HG03103 (cell line): Measurements from ENCODE around the gene OTUB1.

ENCODE experiments used
- ATAC-seq: cut with Tn5 transposase; IDR thresholded peaks from one replicate; pipeline ENCODE4 v1.9.1; 2021; ENCODE audit warnings: low read depth; ENCODE audit not compliant: unreplicated experiment

The OTUB1 gene

DNA sequence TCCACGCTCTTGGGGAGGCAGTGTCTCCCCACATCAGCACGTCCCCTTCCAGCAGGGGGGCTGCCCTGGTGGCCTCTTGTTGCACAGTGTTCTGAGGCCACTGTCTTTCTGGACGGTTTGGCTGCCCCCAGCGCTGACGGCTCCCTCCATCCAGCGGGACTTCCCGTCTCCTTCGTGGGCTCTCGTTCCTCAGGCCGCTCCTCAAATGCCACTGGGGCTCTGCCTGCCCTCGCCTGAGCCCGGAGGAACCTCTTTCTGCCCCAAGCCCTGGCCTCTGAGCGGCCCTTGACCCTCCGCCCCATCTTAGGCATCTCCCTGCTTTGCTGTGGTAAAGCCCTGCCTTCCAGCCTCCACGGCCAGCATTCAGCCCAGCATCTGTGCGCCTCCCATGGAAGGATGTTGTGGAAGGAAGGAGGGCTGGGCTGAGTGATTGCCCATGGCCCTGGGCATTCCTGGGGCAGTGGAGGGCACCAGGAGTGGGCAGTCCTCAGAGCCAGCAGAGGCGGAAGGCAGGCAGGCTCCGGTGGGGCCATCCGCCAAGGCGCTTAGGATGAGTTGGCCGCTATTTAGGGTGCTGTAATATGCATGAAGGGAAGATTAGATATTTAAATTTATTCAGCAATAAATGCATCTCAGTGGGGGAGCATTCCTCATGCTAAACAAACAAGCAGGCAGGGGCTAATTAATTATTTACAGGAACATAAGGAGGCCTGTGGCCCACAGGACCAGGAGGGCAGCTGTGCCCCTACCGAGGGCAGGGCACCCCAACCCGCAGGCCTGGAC lies 17.8 kb downstream of the OTUB1 start:
- no peak for ATAC-seq

DNA sequence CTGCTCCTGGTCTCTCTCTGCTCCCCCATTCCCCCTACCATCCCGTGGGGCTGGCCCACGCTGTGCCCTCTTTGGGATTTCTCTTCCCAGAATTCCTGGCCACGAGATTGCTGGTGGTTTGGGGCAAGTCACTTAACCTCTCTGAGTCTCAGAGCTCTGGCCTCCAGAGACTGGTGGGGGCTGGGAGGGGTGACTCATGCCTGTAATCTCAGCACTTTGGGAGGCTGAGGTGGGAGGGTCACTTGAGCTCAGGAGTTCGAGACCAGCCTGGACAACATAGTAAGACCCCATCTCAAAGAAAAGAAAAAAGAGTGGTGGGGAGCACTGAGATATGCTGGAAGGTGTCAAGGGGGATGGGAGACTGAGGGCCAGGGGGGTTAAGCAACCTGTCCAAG lies 18.3 kb downstream of the OTUB1 start:
- ATAC-seq: no peak

DNA sequence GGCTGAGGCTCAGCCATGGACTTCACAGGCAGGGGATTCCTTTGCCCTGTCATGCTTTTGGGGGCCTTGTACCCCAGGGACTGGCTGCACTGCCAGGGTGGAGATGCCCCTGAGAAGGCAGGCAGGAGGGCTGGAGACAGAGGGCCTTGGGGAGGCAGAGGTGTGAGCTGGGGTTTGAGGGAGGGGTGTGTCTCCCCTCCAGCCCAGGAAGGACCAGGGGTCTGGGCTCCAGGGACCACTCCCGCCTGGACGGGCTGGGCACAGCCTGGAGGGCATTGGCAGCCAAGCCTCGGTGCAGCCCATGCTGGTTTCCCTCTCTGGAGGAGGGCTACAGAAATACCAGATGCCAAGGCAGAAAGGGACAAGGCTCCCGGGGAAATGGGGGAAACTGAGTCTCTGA lies 19.5 kb downstream of the OTUB1 start:
- no peak for ATAC-seq

DNA sequence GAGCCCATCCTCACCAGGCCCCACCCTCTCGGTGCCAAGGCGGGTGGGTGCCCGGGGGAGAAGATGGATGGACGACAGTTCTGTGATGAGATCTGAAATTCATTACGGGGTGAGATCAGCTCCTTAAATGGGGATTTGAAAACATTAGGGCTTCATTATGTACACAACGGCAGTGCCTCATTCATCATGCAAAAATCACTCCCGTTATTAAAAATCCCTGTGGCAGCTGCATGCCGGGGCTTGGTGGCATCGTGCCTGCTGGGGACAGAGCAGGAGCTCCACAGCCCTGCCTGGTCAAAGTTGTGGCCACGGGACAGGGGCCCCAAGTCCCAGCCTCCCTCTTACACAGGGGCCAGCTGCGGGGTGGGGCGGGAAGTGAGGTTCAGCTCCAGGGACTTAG lies 20.2 kb downstream of the OTUB1 start:
- no peak for ATAC-seq

DNA sequence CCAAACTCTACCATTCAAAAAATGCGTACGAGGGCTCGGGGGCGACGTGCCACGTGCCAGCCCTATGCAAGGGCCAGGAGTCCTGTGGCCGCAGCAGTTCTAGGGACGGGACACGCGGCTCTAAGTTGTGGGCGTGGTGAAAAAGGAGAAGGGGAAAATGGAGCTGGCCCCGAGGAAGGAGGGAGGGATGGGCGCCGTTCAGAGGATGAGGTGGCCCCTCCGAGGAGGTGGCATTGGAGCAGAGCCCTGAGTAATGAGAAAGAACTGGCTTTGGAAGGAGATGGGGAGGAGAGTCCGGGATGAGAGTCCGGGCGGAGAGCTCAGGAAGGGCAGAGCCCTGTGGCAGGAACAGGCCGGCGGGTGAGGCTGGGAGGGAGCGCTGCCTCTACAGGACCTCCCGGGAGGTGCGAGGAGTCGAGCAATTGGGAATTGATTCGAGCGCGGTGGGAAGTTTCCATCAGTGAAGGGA lies 21.0 kb downstream of the OTUB1 start:
- no peak for ATAC-seq

DNA sequence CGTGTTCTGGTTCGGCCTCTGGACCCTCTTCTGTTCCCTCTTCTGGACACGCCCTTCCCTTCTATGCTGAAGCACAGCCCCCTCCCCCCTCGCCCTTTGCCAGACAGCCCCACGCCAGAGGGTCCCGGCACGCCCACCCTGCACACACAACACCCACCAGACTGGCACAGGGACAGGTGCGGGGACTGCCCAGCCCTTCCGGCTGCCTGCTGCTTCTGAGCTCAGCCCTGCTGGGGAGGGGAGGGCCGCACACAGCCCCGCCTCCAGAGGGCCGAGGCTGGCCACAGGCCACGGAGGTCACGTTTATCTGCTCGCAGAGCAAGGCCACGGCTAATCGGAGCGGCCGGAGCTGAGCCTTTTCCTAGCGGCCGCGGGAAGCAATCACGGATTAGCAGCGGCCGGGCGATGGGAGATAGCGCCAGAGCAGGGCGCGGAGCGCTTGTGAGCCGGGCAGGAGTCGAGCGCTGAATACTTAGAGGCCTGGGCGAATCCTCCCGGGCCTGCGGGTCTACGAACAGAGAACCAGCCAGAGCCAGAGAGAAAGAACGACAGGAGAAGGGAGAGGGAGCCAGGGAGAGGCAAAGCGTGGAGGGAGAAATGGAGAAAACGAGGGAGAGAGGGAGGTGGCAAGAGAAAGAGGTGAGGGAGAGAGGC lies 21.5 kb downstream of the OTUB1 start:
- ATAC-seq: no peak

DNA sequence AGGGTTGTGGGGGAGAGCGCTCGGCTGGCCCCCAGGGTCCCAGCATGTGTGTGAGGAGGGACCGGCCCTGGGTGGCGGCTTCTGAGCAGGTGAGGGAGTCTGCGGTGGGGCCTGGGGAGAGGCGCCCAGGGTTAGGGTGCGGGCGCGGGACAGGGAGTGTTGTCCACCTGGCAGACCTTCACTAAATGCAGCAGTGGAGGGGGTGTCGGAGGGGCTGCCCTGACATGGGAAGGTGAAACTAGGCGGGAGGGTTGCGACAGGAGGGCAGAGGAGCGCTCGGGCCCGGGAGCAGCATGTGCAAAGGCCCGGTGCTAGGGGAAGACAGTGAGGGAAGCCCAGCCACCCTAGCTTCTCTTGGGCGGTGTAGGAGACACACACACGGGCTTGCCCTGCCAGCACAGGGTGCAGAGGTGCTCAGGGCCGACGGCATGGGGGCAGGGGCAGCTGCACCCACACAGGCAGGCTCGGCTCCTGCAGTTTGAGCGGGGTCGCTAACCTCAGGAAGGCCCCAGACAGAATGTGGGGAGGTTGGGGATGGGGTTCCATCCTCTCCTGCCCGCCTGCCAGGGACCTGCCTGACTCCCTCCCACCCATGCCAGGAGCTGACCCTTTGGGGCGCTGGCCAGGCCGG lies 22.2 kb downstream of the OTUB1 start:
- ATAC-seq: no peak

DNA sequence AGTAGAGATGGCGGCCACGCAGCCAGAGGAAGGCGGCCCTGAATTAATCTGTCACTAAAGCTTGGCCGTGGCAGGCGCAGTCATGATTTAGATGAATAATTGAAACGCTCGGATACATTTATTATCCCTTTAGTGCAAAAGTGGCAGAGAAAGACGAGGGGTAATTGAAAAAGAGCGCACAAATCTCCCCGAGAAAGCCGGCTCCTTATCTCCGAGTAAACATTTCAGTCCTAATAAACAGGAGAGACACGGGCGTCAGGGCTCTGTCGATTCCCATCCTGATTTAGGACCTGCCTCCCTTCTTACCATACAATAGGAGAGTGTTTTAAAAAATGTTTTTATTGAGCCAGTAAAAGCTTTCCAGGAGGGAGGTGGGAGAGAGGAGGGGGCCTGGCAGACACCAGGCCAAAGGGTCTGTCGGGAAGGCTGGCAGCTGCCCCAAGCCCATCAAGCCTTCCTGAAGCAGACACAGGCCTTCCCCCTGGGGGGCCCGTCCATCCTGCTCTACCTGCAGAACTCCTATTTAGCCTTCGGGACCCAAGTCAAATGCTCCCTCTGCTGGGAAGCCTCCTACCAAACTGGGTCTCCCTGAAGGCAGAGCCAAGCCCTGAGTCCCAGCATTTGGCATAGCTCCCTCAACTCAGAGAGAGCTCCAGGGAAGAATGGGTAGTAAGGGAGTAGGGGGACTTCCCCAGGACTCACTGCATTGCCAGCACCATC lies 22.8 kb downstream of the OTUB1 start:
- ATAC-seq: no peak

DNA sequence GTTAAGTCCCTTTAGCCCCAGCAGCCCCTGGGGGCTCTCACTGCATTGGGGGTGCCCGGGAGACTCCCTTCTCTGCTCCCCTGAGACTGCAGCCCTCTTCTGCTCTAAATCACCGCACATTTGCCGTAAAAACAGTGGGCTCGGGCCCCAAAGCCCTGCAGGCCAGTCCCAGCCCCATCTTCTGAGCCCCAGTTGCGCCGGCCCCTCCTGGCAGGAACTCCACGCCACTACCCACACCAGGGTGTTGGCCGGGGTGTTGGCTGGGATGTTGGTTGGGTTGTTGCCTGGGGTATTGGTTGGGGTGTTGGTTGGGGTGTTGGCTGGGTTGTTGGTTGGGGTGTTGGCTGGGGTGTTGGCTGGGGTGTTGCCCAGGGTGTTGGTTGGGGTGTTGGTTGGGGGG lies 23.5 kb downstream of the OTUB1 start:
- no peak for ATAC-seq

DNA sequence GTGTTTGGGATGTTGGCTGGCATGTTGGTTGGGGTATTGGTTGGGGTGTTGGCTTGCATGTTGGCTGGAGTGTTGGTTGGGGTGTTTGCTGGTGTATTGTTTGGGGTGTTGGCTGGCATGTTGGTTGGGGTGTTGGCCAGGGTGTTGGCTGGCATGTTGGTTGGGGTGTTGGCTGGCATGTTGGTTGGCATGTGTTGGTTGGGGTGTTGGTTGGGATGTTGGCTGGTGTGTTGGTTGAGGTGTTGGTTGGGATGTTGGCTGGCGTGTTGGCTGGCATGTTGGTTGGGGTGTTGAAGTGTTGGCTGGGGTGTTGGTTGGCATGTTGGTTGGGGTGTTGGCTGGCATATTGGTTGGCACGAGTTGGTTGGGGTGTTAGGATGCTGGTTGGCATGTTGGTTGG lies 24.5 kb downstream of the OTUB1 start:
- ATAC-seq: no peak

DNA sequence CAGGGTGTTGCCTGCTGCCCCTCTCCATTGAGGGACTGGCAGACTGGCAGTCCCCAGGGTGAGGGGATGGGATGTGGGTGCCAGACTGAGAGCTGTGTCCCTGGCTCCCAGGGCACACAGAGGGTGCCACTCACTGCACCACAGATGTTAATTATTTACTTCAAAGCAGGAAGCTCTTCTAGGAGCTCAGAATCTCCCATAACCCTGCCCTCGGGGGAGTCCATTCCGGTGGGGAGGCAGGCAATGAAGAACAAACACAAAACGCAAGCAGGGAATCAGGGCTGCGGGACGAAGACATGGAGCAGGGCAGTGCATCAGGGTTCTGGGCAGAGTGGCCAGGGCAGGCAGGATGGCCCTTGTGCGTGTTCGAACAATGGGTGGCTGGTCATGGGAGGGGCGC lies 25.1 kb downstream of the OTUB1 start:
- no peak for ATAC-seq

DNA sequence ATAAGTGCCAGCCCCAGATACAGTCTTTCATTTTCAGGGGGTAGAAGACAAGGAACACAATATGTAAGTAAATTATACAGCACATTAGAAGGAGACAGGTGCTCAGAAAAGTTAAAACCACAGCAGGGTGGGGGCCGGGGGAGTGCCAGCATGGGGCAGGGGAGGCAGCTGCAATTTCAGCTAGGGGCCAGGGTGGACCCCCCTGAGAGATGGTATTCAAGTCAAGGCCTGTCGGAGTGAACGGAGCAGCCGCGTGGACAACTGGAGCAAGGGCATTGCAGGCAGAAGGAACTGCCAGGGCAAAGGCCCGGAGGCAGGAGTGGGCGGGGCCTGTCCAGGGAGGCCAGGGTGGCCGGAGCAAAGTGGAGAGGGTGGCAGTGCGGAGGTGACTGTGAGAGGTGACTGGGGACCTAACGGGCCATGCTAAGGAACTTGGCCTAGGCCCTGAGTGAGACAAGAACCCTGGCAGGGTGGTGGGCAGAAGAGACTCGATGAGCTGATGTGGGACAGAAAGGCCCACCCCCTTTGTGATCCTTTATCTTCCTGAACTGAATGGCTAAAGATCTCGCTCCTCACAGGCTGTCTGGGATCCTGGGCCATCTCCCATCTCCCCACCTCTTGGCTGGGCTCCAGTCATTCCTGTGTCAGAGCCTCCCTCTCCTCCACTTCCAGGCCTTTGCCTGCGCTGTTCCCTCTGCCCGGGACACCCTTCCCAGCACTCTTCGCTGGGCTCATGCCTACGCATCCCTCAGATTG lies 27.1 kb downstream of the OTUB1 start:
- no peak for ATAC-seq

DNA sequence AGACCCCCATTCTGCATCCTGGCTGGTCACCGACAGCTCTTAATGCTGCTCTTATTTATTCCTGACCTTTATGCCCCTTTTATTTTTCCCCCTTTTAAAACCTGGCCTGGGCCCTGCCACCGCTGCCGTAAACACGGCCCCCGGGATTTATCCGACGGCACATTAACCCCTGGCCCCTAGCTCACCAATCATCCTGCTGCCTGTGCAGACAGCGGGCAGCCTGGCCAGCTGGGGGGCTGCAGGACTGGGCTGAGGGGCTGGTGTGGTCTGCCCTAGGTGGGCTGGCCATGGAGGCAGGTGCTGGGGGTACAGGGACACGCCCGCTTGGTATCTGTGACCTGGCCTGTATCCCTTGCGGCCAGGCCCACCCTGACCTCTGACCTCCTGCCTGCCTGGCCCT lies 28.1 kb downstream of the OTUB1 start:
- no peak for ATAC-seq

DNA sequence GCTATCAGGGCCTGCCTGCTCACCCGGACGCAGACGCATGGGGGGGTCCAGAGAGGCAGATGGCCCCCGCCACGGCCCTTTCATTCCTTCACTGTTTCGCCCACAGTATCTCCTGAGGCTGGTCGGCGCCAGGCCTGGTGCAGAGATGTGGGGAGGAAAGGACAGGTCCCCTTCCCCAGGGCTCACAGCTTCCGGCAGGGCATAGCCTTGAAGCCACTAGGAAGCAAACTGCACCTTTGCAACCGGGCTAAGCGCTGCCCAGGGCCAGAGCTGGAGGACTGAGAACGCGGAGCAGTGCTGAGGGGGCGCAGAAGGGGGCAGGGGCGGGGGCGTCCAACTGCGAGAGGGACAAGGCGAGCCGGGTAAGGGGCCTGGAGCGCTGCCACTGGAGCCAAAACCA lies 29.3 kb downstream of the OTUB1 start:
- ATAC-seq: no peak

DNA sequence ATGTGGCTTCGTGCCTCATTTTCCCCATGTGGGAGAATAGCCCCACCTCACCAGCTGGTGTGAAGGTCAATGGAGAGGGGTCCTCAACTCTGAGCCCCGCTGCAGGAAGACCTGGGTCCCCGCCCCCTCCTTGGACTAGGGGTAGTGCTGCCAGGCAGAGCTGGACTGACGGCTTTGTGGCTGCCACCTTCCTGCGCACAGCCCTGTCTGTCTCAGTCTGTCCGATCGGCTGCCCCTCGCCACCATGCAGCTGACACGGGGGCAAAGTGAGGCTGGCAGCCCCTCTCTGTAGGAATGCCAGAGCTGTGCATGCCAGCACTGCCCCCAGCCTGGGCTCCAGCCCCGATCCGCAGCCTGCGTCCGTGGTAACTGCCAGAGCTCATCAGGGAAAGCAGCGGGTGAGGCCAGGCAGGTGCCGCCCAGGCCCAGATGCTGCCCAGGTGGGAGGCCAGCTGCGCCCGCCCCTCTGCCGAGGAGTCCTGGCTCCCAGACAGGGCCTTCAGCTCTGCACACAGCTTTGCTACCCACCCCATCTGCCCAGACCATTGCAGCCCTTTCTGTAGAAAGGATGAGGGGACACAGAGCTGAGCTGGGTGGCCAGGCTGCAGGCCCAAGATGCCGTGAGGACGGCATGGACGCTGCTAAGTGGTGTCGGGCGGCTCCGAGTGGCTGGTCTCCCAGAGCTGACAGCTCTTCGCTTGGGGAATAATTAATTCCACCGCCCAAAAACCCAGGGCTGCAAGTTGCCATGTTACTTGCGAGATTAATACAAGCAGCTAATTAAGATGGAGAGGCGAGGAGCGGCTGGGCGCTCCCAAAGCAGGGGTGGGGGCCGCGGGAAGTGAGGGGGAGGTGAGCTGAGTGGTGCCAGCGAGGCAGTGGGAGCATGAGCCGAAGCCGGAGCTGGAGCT lies 30.0 kb downstream of the OTUB1 start:
- no peak for ATAC-seq

DNA sequence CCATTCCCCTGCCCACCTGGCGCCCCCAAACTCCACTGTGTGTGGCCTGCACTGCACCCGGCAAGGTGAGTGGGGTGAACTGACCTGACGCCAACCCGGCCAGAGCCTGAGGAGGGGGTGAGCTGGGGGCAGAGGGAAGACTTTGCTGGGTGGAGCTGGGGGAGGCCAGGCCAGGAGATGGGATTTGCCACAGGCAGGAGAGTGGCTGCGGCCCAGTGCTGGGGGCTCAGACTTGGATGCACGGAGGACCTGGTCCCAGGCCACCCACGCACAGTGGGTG lies 31.6 kb downstream of the OTUB1 start:
- no peak for ATAC-seq

DNA sequence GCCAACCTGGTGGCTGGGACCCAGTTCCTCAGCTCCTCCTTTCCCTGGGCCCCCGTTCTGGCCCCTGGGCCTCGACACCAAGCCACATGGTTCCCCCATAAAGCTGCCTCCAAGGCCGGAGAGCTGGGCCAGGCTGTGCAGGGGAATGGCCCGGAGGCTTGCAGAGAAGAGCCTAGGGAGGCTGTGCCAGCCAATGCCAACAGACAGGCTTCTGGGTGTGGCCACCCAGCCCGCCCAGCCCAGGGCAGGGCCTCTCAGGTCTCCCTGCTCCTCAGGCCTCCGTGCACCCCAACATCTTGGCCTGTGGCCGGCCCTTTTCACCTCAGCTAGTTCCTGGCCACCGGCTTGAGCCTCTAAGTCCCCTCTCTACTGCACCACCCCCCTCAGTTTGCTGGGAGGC lies 32.1 kb downstream of the OTUB1 start:
- no peak for ATAC-seq

DNA sequence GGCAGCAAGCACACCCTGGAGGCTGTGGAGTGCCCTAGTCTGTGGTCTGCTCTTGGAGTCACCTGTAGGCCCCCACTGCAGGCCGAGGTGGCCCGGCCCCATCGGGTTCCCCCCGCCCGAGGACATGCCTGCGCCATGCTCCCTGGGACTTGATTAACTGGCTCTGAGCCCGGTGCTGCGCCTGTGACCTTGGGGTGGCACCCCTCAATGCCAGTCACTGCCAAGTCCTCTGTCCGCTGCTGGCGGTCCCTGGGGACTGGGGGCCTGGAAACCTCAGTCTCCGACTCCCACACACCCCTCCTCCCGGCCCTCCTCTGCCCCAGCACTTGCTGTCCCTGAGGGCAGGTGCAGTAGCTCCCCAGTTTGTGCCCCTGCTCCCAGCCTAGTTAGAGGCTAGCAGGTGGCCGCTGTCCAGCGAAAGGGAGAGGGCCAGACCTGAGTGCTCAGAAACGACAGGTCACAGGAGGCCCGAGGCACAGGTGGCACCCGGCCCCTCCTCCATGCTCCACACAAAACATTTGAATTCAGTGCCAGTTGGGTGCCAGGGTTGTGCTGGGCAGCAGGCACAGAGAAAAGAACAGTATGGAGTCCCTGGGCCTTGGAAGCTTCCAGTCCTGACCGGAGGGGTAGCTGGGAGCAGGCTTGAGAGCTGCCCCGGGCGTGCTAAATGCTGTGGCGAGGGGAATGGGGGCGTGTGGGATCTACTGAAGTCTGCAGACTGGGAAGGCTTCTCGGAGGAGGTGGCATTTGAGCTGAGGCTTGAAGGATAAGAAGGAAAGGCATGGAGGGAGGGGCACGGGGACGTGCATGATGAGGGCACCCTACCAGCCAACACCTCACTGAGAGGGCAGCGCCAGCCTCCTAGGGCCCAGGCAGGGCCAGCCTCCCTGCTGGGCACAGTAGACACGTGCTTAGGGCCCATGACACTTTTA lies 33.1 kb downstream of the OTUB1 start:
- ATAC-seq: no peak
